Endothelial cell of umbilical vein (primary cell): ENCODE data around the gene TLN1. TPM values are rescaled to one million over a fixed set of nuclear protein-coding genes. Genes with fewer than 3 reads are reported as not detected.

Experiments
- BruUV-seq: library from RNA; stranded (reverse); fragments of 400-500 nt; replicated peaks from 2 replicates; lab custom pipeline; 2021; lab: Mats Ljungman, UMichigan
- CTCF ChIA-PET: fragments of 300-600, 350-600 bp; sonication (Branson Sonifier 250); formaldehyde crosslinking; loops from one replicate; lab custom pipeline; 2021; ENCODE audit warnings: antibody characterized with exemption, inconsistent platforms; lab: Charles Lee
- POLR2A ChIA-PET: fragments of 300-600, 350-600 bp; sonication (Branson Sonifier 250); formaldehyde crosslinking; loops from one replicate; lab custom pipeline; 2021; ENCODE audit warnings: antibody characterized with exemption, inconsistent platforms; lab: Charles Lee
- DNase-seq: peaks from one replicate; pipeline ENCODE4 v3.0.0-alpha.2; 2011; ENCODE audit warnings: low read depth, low spot score
- FAIRE-seq: peaks from 2 replicates; lab custom pipeline; 2011; peaks lifted over from hg19 to GRCh38; lab: Jason Lieb, UNC
- H2AFZ ChIP-seq: 2 replicates; pipeline ENCODE4 v1.6.0; 2012; ENCODE audit warnings: low read depth, low read length, control low read depth, inconsistent platforms
- H3K27ac ChIP-seq: 2 replicates; pipeline ENCODE4 v1.5.1; 2011; ENCODE audit warnings: low read depth, mild to moderate bottlenecking, control low read depth, low read length, moderate library complexity; ENCODE audit not compliant: insufficient read depth
- H3K27me3 ChIP-seq, 2 experiments: 2 replicates each; pipeline versions ENCODE4 v1.6.0 to v1.6.1; 2011; ENCODE audit warnings: low read length in 2 of 2, mixed read lengths in 1 of 2; ENCODE audit not compliant: control insufficient read depth in 2 of 2, insufficient read depth in 2 of 2
- H3K36me3 ChIP-seq, 2 experiments: 2 replicates in 1 of 2; 3 replicates in 1 of 2; pipeline ENCODE4 v1.5.1; 2011; ENCODE audit warnings: low read length in 2 of 2, mild to moderate bottlenecking in 1 of 2, moderate library complexity in 1 of 2; ENCODE audit not compliant: control insufficient read depth in 2 of 2, insufficient read depth in 2 of 2; ENCODE audit errors: extremely low read depth in 1 of 2
- H3K4me1 ChIP-seq: 3 replicates; pipeline ENCODE4 v1.5.1; 2011; ENCODE audit warnings: mild to moderate bottlenecking, low read length; ENCODE audit not compliant: control insufficient read depth, insufficient read depth; ENCODE audit errors: extremely low read depth
- H3K4me2 ChIP-seq: 2 replicates; pipeline ENCODE4 v1.6.1; 2011; ENCODE audit warnings: low read length, control low read depth, mixed read lengths; ENCODE audit not compliant: insufficient read depth
- H3K4me3 ChIP-seq, 3 experiments: fragments of 200-600 bp in 1 of 3; sonication (generic), shearing (Covaris generic) in 1 of 3; replicated peaks in 1 of 3; 2 replicates each; pipeline ENCODE4 v1.5.1; 2011 to 2016; ENCODE audit warnings: control low read depth in 3 of 3, low read length in 3 of 3, mild to moderate bottlenecking in 2 of 3, inconsistent platforms in 1 of 3, low read depth in 1 of 3, moderate library complexity in 1 of 3; ENCODE audit not compliant: insufficient read depth in 1 of 3
- H3K79me2 ChIP-seq: 2 replicates; pipeline ENCODE4 v1.6.0; 2012; ENCODE audit warnings: low read length, inconsistent platforms; ENCODE audit not compliant: control insufficient read depth, insufficient read depth
- H3K9ac ChIP-seq: replicated peaks from 2 replicates; pipeline ENCODE3; 2011; ENCODE audit warnings: low read length, control low read depth; ENCODE audit not compliant: insufficient read depth; ENCODE audit errors: extremely low read depth
- H3K9me1 ChIP-seq: replicated peaks from 3 replicates; pipeline ENCODE4 v1.6.0; 2011; ENCODE audit warnings: mild to moderate bottlenecking, low read length; ENCODE audit not compliant: control insufficient read depth, insufficient read depth; ENCODE audit errors: extremely low read depth
- H3K9me3 ChIP-seq: replicated peaks from 2 replicates; pipeline ENCODE4 v1.5.1; 2012; ENCODE audit warnings: low read length, inconsistent platforms; ENCODE audit not compliant: control insufficient read depth, insufficient read depth
- H4K20me1 ChIP-seq: replicated peaks from 2 replicates; pipeline ENCODE3; 2011; ENCODE audit warnings: mild to moderate bottlenecking, low read length; ENCODE audit not compliant: control insufficient read depth, insufficient read depth; ENCODE audit errors: extremely low read depth
- CTCF ChIP-seq, 2 donors: IDR thresholded peaks; 1 replicate in 1 of 2; 2 replicates in 1 of 2; pipeline ENCODE4 v1.5.1; 2011; ENCODE audit warnings: low read length in 2 of 2, mild to moderate bottlenecking in 2 of 2, moderate library complexity in 2 of 2, control low read depth in 1 of 2, inconsistent platforms in 1 of 2, low read depth in 1 of 2; ENCODE audit not compliant: insufficient read depth in 1 of 2; ENCODE audit errors: extremely low read depth in 1 of 2
- EZH2 ChIP-seq: IDR thresholded peaks from 2 replicates; pipeline ENCODE4 v1.6.1; 2012; ENCODE audit warnings: borderline replicate concordance, low read depth, mild to moderate bottlenecking, moderate library complexity, low read length, inconsistent platforms; ENCODE audit not compliant: severe bottlenecking
- FOS ChIP-seq: IDR thresholded peaks from 2 replicates; pipeline ENCODE4 v1.6.1; 2011; ENCODE audit warnings: mild to moderate bottlenecking, low read length, moderate library complexity, borderline replicate concordance; ENCODE audit not compliant: insufficient read depth
- GATA2 ChIP-seq: IDR thresholded peaks from 2 replicates; pipeline ENCODE4 v1.7.0; 2011; ENCODE audit warnings: low read depth, mild to moderate bottlenecking, moderate library complexity, mixed read lengths, low read length; ENCODE audit not compliant: insufficient read length, insufficient read depth
- JUN ChIP-seq: IDR thresholded peaks from 2 replicates; pipeline ENCODE4 v1.6.1; 2011; ENCODE audit warnings: borderline replicate concordance, low read depth; ENCODE audit not compliant: insufficient read length, insufficient read depth
- MYC ChIP-seq: IDR thresholded peaks from one replicate; pipeline ENCODE4 v1.6.1; 2011; ENCODE audit warnings: mild to moderate bottlenecking, low read depth, low read length
- POLR2A ChIP-seq: IDR thresholded peaks from 2 replicates; pipeline ENCODE4 v1.6.1; 2012; ENCODE audit warnings: low read depth, mild to moderate bottlenecking, control low read depth, low read length
- POLR2AphosphoS5 ChIP-seq: IDR thresholded peaks from 2 replicates; pipeline ENCODE4 v1.6.1; 2012; ENCODE audit warnings: low read depth, mild to moderate bottlenecking, control low read depth, low read length, moderate library complexity; ENCODE audit not compliant: insufficient read depth
- dilution Hi-C: fragments of 300-500 bp; cut with MboI; formaldehyde crosslinking; loops from one replicate; pipeline ENCODE4 v1.15.0; 2019; ENCODE audit warnings: low sequenced_read_pairs; ENCODE audit not compliant: extremely low pct_ligation_motif_present
- intact Hi-C: fragments of 100-400 bp; cut with micrococcal nuclease; formaldehyde crosslinking; loops from one replicate; pipeline ENCODE4 v1.10.0; 2022
- polyA plus RNA-seq, 4 experiments: library from polyadenylated mRNA; depleted of rRNA in 3 of 4; stranded (reverse) in 3 of 4; unstranded in 1 of 4; fragments of >200 nt; gene quantifications; 2 replicates each; pipeline versions ENCODE4 v1.2.1 to v1.2.3, GENCODE V29; 2011 to 2012; ENCODE audit warnings: missing spikeins in 1 of 4
- total RNA-seq: library from RNA; stranded (reverse); gene quantifications from 2 replicates; pipeline ENCODE4 v1.2.3, GENCODE V29; 2021
- TF ChIP-seq, protein P1 (sequence below): IDR thresholded peaks from 2 replicates; pipeline ENCODE4 v1.6.1; 2011; ENCODE audit not compliant: insufficient read depth, insufficient read length

The TLN1 gene
- total and polyA plus RNA-seq, 2 donors (not counting 3 experiments of a cell fraction or from before 2014, with no cell fraction given), result 120 to 450 TPM

DNA sequence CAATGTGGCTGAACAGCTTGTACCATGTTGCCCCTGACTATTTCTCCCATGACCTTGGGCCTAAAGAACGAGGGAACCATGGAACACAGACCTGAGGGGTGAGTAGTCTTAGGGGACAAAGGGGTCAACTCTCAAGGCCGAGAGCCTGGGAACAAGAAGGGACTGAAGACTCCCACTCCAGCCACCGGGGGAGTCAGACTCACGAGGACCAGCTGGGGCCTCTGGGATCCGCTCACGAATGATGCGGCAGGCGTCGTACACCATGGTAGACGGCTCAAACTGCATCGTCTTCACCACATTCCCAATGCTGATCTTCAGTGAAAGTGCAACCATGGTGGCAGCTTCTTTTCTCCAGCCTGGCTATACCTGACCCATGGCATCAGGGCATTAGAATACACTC, 6.6 kb downstream of the TLN1 start:
- intact Hi-C loops, result loop anchor here (5.0 kb wide), 1 partner anchor 157 kb away; no protein-coding TSS in a partner anchor
- DNase-seq (no peak), FAIRE-seq (no peak)
- Histone ChIP-seq H2AFZ (no peak overlapping the region), H3K9me3 (no peaks in the 10 kb centered on the region), H3K36me3 (peaks cover 34 to 44% of the 10 kb centered on the region in 2 experiments), H3K9me1 (no peaks in the 10 kb centered on the region), H3K4me2 (no peak overlapping the region), H3K27me3 (no peaks in the 10 kb centered on the region), H4K20me1 (no peaks in the 10 kb centered on the region), H3K27ac (no peak overlapping the region), H3K9ac (no peak overlapping the region), H3K79me2 (peaks cover 68% of the 10 kb centered on the region), H3K4me3 (no peak overlapping the region), H3K4me1 (peaks cover 40% of the 10 kb centered on the region)
- ChIA-PET POLR2A (no interaction called here), CTCF (no interaction called here)
- no TSS peak for BruUV-seq
- dilution Hi-C loops, result no loop called here
- TF ChIP-seq FOS, result no peak
- TF ChIP-seq, protein P1, sequence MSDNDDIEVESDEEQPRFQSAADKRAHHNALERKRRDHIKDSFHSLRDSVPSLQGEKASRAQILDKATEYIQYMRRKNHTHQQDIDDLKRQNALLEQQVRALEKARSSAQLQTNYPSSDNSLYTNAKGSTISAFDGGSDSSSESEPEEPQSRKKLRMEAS, result no peak
- no peak for TF ChIP-seq EZH2
- no peak for TF ChIP-seq CTCF (IDR thresholded peaks at IDR 0.05; ENCODE audit: extremely low read depth in 1 of 2, insufficient read depth in 1 of 2, low read depth in 1 of 2, low read length in 2 of 2)
- TF ChIP-seq GATA2, result no peak
- TF ChIP-seq POLR2AphosphoS5, result no peak
- no peak for TF ChIP-seq MYC
- no peak for TF ChIP-seq JUN
- TF ChIP-seq POLR2A, result no peak
